Activated T-cell treated with anti-CD3 and anti-CD28 coated beads, Interleukin-2, amount 50 U/mL, for 48 hours (primary cell): ENCODE data around the gene NAMPT.

Source experiments
- DNase-seq, 2 experiments: peaks; one replicate each; pipeline ENCODE4 v3.0.0-alpha.2; 2020

Gene NAMPT

GRCh38 chr7:106270122-106270977, 14.4 kb downstream of the NAMPT start:
- no peak for DNase-seq

- DNase-seq, result no peak
These were observed 15.4 kb downstream of the NAMPT start for GRCh38 chr7:106269254-106269961.

GRCh38 chr7:106265133-106265532, 19.6 kb downstream of the NAMPT start:
- no peak for DNase-seq

- no peak for DNase-seq
These were observed 22.4 kb downstream of the NAMPT start for GRCh38 chr7:106262221-106262881.

- no peak for DNase-seq
These were observed 24.6 kb downstream of the NAMPT start for GRCh38 chr7:106260136-106260561.

GRCh38 chr7:106258789-106259188, 26.0 kb downstream of the NAMPT start:
- DNase-seq, result no peak

GRCh38 chr7:106257752-106258151, 27.0 kb downstream of the NAMPT start:
- DNase-seq, result no peak

GRCh38 chr7:106256144-106256543, 28.6 kb downstream of the NAMPT start:
- no peak for DNase-seq

- no peak for DNase-seq
These were observed 29.5 kb downstream of the NAMPT start for GRCh38 chr7:106255246-106255645.

- no peak for DNase-seq
These were observed 30.2 kb downstream of the NAMPT start for GRCh38 chr7:106254525-106255116.

- DNase-seq, result no peak
These were observed 32.2 kb downstream of the NAMPT start for GRCh38 chr7:106252568-106252967.

- no peak for DNase-seq
These were observed 35.3 kb downstream of the NAMPT start for GRCh38 chr7:106249488-106249887.

GRCh38 chr7:106248600-106248999, 36.2 kb downstream of the NAMPT start:
- no peak for DNase-seq

GRCh38 chr7:106247841-106248240, 36.9 kb downstream of the NAMPT start:
- DNase-seq, result no peak

GRCh38 chr7:106246902-106247711, 37.7 kb downstream of the NAMPT start:
- no peak for DNase-seq

GRCh38 chr7:106243893-106244292, 40.9 kb downstream of the NAMPT start:
- no peak for DNase-seq

- no peak for DNase-seq
These were observed 45.4 kb downstream of the NAMPT start for GRCh38 chr7:106239406-106239805.

GRCh38 chr7:106238830-106239229, 46.0 kb downstream of the NAMPT start:
- no peak for DNase-seq

- DNase-seq, result no peak
These were observed 48.7 kb downstream of the NAMPT start for GRCh38 chr7:106236065-106236464.

- no peak for DNase-seq
These were observed 50.4 kb downstream of the NAMPT start for GRCh38 chr7:106234425-106234824.

GRCh38 chr7:106231856-106232490, 52.8 kb downstream of the NAMPT start:
- DNase-seq, result no peak

- no peak for DNase-seq
These were observed 58.9 kb downstream of the NAMPT start for GRCh38 chr7:106225856-106226255.
